ENCODE results near the gene ARHGAP42.

ARHGAP42 gene

GRCh38 chr11:100760744-100761143 is 73.7 kb downstream of the ARHGAP42 start:
- DNase-seq (ENCODE audit: low read depth) = no peak

GRCh38 chr11:100761841-100762240 is 74.8 kb downstream of the ARHGAP42 start:
- DNase-seq (ENCODE audit: low read depth) = no peak

GRCh38 chr11:100766764-100767163 is 79.7 kb downstream of the ARHGAP42 start:
- no peak for DNase-seq (ENCODE audit: low read depth)

- DNase-seq (ENCODE audit: low read depth) = no peak
Observed at GRCh38 chr11:100769165-100769564, 82.1 kb downstream of the ARHGAP42 start.

- no peak for DNase-seq (ENCODE audit: low read depth)
Observed at GRCh38 chr11:100769617-100770016, 82.5 kb downstream of the ARHGAP42 start.

GRCh38 chr11:100774132-100774531 is 87.0 kb downstream of the ARHGAP42 start:
- DNase-seq (ENCODE audit: low read depth) = no peak

GRCh38 chr11:100774859-100775258 is 87.8 kb downstream of the ARHGAP42 start:
- DNase-seq (ENCODE audit: low read depth) = no peak

GRCh38 chr11:100776212-100776896 is 89.3 kb downstream of the ARHGAP42 start:
- no peak for DNase-seq (ENCODE audit: low read depth)

GRCh38 chr11:100777103-100777502 is 90.0 kb downstream of the ARHGAP42 start:
- DNase-seq (ENCODE audit: low read depth) = no peak

- no peak for DNase-seq (ENCODE audit: low read depth)
Observed at GRCh38 chr11:100777736-100778135, 90.6 kb downstream of the ARHGAP42 start.

- DNase-seq (ENCODE audit: low read depth) = no peak
Observed at GRCh38 chr11:100778166-100778785, 91.2 kb downstream of the ARHGAP42 start.

GRCh38 chr11:100780470-100780869 is 93.4 kb downstream of the ARHGAP42 start:
- no peak for DNase-seq (ENCODE audit: low read depth)

- no peak for DNase-seq (ENCODE audit: low read depth)
Observed at GRCh38 chr11:100785148-100785983, 98.3 kb downstream of the ARHGAP42 start.

- DNase-seq (ENCODE audit: low read depth) = no peak
Observed at GRCh38 chr11:100788561-100789295, 101.6 kb downstream of the ARHGAP42 start.

- DNase-seq (ENCODE audit: low read depth) = no peak
Observed at GRCh38 chr11:100789500-100789899, 102.4 kb downstream of the ARHGAP42 start.

- no peak for DNase-seq (ENCODE audit: low read depth)
Observed at GRCh38 chr11:100790073-100790472, 103.0 kb downstream of the ARHGAP42 start.

- no peak for DNase-seq (ENCODE audit: low read depth)
Observed at GRCh38 chr11:100791103-100791502, 104.0 kb downstream of the ARHGAP42 start.

- no peak for DNase-seq (ENCODE audit: low read depth)
Observed at GRCh38 chr11:100791860-100792259, 104.8 kb downstream of the ARHGAP42 start.

GRCh38 chr11:100793525-100793924 is 106.4 kb downstream of the ARHGAP42 start:
- no peak for DNase-seq (ENCODE audit: low read depth)

GRCh38 chr11:100794446-100794845 is 107.4 kb downstream of the ARHGAP42 start:
- no peak for DNase-seq (ENCODE audit: low read depth)

- DNase-seq (ENCODE audit: low read depth) = no peak
Observed at GRCh38 chr11:100799445-100799844, 112.4 kb downstream of the ARHGAP42 start.

GRCh38 chr11:100800202-100800601 is 113.1 kb downstream of the ARHGAP42 start:
- DNase-seq (ENCODE audit: low read depth) = no peak

All from T follicular helper cell (primary cell).